ENCODE results near the gene MAGEB3.

The MAGEB3 gene

GRCh38 chrX:30278365-30278764 lies 47.9 kb downstream of the MAGEB3 start:
- DNase-seq (ENCODE audit: low spot score), result no peak

- no peak for DNase-seq (ENCODE audit: low spot score)
Observed at GRCh38 chrX:30280428-30280827, 50.0 kb downstream of the MAGEB3 start.

GRCh38 chrX:30282527-30282926 lies 52.1 kb downstream of the MAGEB3 start:
- DNase-seq (ENCODE audit: low spot score), result no peak

- no peak for DNase-seq (ENCODE audit: low spot score)
Observed at GRCh38 chrX:30283456-30284200, 53.2 kb downstream of the MAGEB3 start.

All from CD4-positive, alpha-beta T cell treated with Interleukin-6 at 100 ng/mL for 8 hours (primary cell).